ENCODE results near the gene CGNL1.

Gene CGNL1

GRCh38 chr15:57592836-57593420, 216.6 kb downstream of the CGNL1 start:
- TF ChIP-seq TAF1 (IDR thresholded peaks at IDR 0.05; ENCODE audit: borderline replicate concordance, insufficient read depth, low read length) (no peak), POLR2AphosphoS5 (IDR thresholded peaks at IDR 0.05; ENCODE audit: low read depth, low read length) (no peak), SIN3A (IDR thresholded peaks at IDR 0.05; ENCODE audit: borderline replicate concordance, insufficient read depth, low read length) (no peak), REST (IDR thresholded peaks at IDR 0.05; ENCODE audit: insufficient read depth in 1 of 2, low read depth in 2 of 2, low read length in 2 of 2) (no peak), FOXP2 (optimal IDR thresholded peaks at IDR 0.05; ENCODE audit: borderline replicate concordance, extremely low read depth, extremely low read length, insufficient read depth) (no peak)

GRCh38 chr15:57594479-57594878, 218.2 kb downstream of the CGNL1 start:
- TF ChIP-seq POLR2AphosphoS5 (IDR thresholded peaks at IDR 0.05; ENCODE audit: low read depth, low read length) (no peak), FOXP2 (optimal IDR thresholded peaks at IDR 0.05; ENCODE audit: borderline replicate concordance, extremely low read depth, extremely low read length, insufficient read depth) (no peak), SIN3A (IDR thresholded peaks at IDR 0.05; ENCODE audit: borderline replicate concordance, insufficient read depth, low read length) (no peak), TAF1 (IDR thresholded peaks at IDR 0.05; ENCODE audit: borderline replicate concordance, insufficient read depth, low read length) (no peak), REST (IDR thresholded peaks at IDR 0.05; ENCODE audit: insufficient read depth in 1 of 2, low read depth in 2 of 2, low read length in 2 of 2) (no peak)

- TF ChIP-seq TAF1 (IDR thresholded peaks at IDR 0.05; ENCODE audit: borderline replicate concordance, insufficient read depth, low read length) (no peak), POLR2AphosphoS5 (IDR thresholded peaks at IDR 0.05; ENCODE audit: low read depth, low read length) (no peak), FOXP2 (optimal IDR thresholded peaks at IDR 0.05; ENCODE audit: borderline replicate concordance, extremely low read depth, extremely low read length, insufficient read depth) (no peak), REST (IDR thresholded peaks at IDR 0.05; ENCODE audit: insufficient read depth in 1 of 2, low read depth in 2 of 2, low read length in 2 of 2) (no peak), SIN3A (IDR thresholded peaks at IDR 0.05; ENCODE audit: borderline replicate concordance, insufficient read depth, low read length) (no peak)
Observed at GRCh38 chr15:57595011-57595866, 218.9 kb downstream of the CGNL1 start.

GRCh38 chr15:57596301-57596855, 220.1 kb downstream of the CGNL1 start:
- TF ChIP-seq FOXP2 (optimal IDR thresholded peaks at IDR 0.05; ENCODE audit: borderline replicate concordance, extremely low read depth, extremely low read length, insufficient read depth): no peak
- TF ChIP-seq SIN3A (IDR thresholded peaks at IDR 0.05; ENCODE audit: borderline replicate concordance, insufficient read depth, low read length): no peak
- TF ChIP-seq TAF1 (IDR thresholded peaks at IDR 0.05; ENCODE audit: borderline replicate concordance, insufficient read depth, low read length): no peak
- TF ChIP-seq REST (IDR thresholded peaks at IDR 0.05; ENCODE audit: insufficient read depth in 1 of 2, low read depth in 2 of 2, low read length in 2 of 2): no peak
- no peak for TF ChIP-seq POLR2AphosphoS5 (IDR thresholded peaks at IDR 0.05; ENCODE audit: low read depth, low read length)
